HUES6 (cell line): ENCODE data around the gene TBC1D22B.

ENCODE experiments used
- H3K27ac ChIP-seq: 2 replicates; pipeline ENCODE4 v1.7.0; 2013; ENCODE audit warnings: low read depth, mild to moderate bottlenecking, low read length, inconsistent platforms
- H3K27me3 ChIP-seq: 2 replicates; pipeline ENCODE4 v1.6.1; 2013; ENCODE audit warnings: low read length; ENCODE audit not compliant: control insufficient read depth, insufficient read depth
- H3K36me3 ChIP-seq: 2 replicates; pipeline ENCODE4 v1.6.1; 2013; ENCODE audit warnings: low read length; ENCODE audit not compliant: control insufficient read depth, insufficient read depth
- H3K4me1 ChIP-seq: 2 replicates; pipeline ENCODE4 v1.6.1; 2013; ENCODE audit warnings: low read length; ENCODE audit not compliant: control insufficient read depth, insufficient read depth
- H3K4me3 ChIP-seq: 2 replicates; pipeline ENCODE4 v1.5.1; 2013; ENCODE audit warnings: low read depth, low read length
- H3K9ac ChIP-seq: one replicate; pipeline ENCODE4 v1.6.1; 2013; ENCODE audit warnings: mild to moderate bottlenecking, low read length
- H3K9me3 ChIP-seq: 2 replicates; pipeline ENCODE4 v1.6.1; 2013; ENCODE audit warnings: low read depth, low read length; ENCODE audit not compliant: control insufficient read depth, insufficient read depth

The TBC1D22B gene

GRCh38 chr6:37257320-37257633, 295 bp upstream of the TBC1D22B start:
- H3K4me1 ChIP-seq: peaks cover 10% of the 10 kb centered on the region; the same call in 1 of the 2 replicates
- no peaks in the 10 kb centered on the region for H3K9me3 ChIP-seq
- no peaks in the 10 kb centered on the region for H3K27me3 ChIP-seq
- H3K9ac ChIP-seq: no peak overlapping the region
- H3K27ac ChIP-seq: no peak overlapping the region
- H3K4me3 ChIP-seq: peak overlapping the region; percentile 94
- no peaks in the 10 kb centered on the region for H3K36me3 ChIP-seq

GRCh38 chr6:37258405-37259105, 983 bp downstream of the TBC1D22B start:
- Histone ChIP-seq H3K27me3 (no peaks in the 10 kb centered on the region), H3K36me3 (no peaks in the 10 kb centered on the region), H3K9me3 (no peaks in the 10 kb centered on the region), H3K4me1 (peaks cover 10% of the 10 kb centered on the region; the same call in 1 of the 2 replicates), H3K4me3 (peak overlapping the region; percentile 94), H3K9ac (peak overlapping the region; percentile 89), H3K27ac (peak overlapping the region; percentile 72)

- no peak overlapping the region for H3K27ac ChIP-seq
- H3K36me3 ChIP-seq: no peaks in the 10 kb centered on the region
- no peaks in the 10 kb centered on the region for H3K9me3 ChIP-seq
- no peak overlapping the region for H3K9ac ChIP-seq
- H3K4me3 ChIP-seq: peak overlapping the region; percentile 21; the same call in 1 of the 2 replicates
- peaks cover 16% of the 10 kb centered on the region; the same call in 1 of the 2 replicates for H3K4me1 ChIP-seq
- no peaks in the 10 kb centered on the region for H3K27me3 ChIP-seq
These were observed 1.6 kb downstream of the TBC1D22B start for GRCh38 chr6:37259191-37259590.

GRCh38 chr6:37260040-37260439, 2.5 kb downstream of the TBC1D22B start:
- H3K27me3 ChIP-seq: no peaks in the 10 kb centered on the region
- H3K4me1 ChIP-seq: peaks cover 19% of the 10 kb centered on the region
- H3K9ac ChIP-seq: no peak overlapping the region
- no peak overlapping the region for H3K4me3 ChIP-seq
- H3K27ac ChIP-seq: no peak overlapping the region
- no peaks in the 10 kb centered on the region for H3K9me3 ChIP-seq
- no peaks in the 10 kb centered on the region for H3K36me3 ChIP-seq

GRCh38 chr6:37260444-37260843, 2.9 kb downstream of the TBC1D22B start:
- Histone ChIP-seq H3K27me3 (no peaks in the 10 kb centered on the region), H3K36me3 (no peaks in the 10 kb centered on the region), H3K4me1 (peaks cover 20% of the 10 kb centered on the region), H3K4me3 (no peak overlapping the region), H3K27ac (no peak overlapping the region), H3K9me3 (no peaks in the 10 kb centered on the region), H3K9ac (no peak overlapping the region)

GRCh38 chr6:37261198-37261597, 3.6 kb downstream of the TBC1D22B start:
- Histone ChIP-seq H3K9ac (no peak overlapping the region), H3K27ac (no peak overlapping the region), H3K4me3 (no peak overlapping the region), H3K4me1 (peaks cover 27% of the 10 kb centered on the region), H3K9me3 (no peaks in the 10 kb centered on the region), H3K36me3 (no peaks in the 10 kb centered on the region), H3K27me3 (no peaks in the 10 kb centered on the region)

GRCh38 chr6:37262446-37263026, 5.0 kb downstream of the TBC1D22B start:
- Histone ChIP-seq H3K27ac (no peak overlapping the region), H3K4me1 (peaks cover 30% of the 10 kb centered on the region), H3K9ac (no peak overlapping the region), H3K4me3 (no peak overlapping the region), H3K9me3 (no peaks in the 10 kb centered on the region), H3K27me3 (no peaks in the 10 kb centered on the region), H3K36me3 (no peaks in the 10 kb centered on the region)

- H3K9ac ChIP-seq: no peak overlapping the region
- H3K4me1 ChIP-seq: peaks cover 29% of the 10 kb centered on the region
- H3K9me3 ChIP-seq: no peaks in the 10 kb centered on the region
These were observed 7.4 kb downstream of the TBC1D22B start for GRCh38 chr6:37265001-37265400.

GRCh38 chr6:37265860-37266259, 8.3 kb downstream of the TBC1D22B start:
- H3K4me1 ChIP-seq: peaks cover 29% of the 10 kb centered on the region
- H3K27ac ChIP-seq: peak overlapping the region; percentile 48
- H3K36me3 ChIP-seq: peaks cover 12% of the 10 kb centered on the region; the same call in 1 of the 2 replicates
- H3K4me3 ChIP-seq: no peak overlapping the region
- no peaks in the 10 kb centered on the region for H3K9me3 ChIP-seq
- no peak overlapping the region for H3K9ac ChIP-seq
- no peaks in the 10 kb centered on the region for H3K27me3 ChIP-seq

More at GRCh38 chr6:37265001-37265400, 7.4 kb downstream of the TBC1D22B start:
- no peaks in the 10 kb centered on the region for H3K27me3 ChIP-seq
- peaks cover 7% of the 10 kb centered on the region; the same call in 1 of the 2 replicates for H3K36me3 ChIP-seq
- H3K4me3 ChIP-seq: no peak overlapping the region
- peak overlapping the region; percentile 48; the same call in 1 of the 2 replicates for H3K27ac ChIP-seq

- Histone ChIP-seq H3K9me3 (no peaks in the 10 kb centered on the region), H3K4me3 (no peak overlapping the region), H3K36me3 (peaks cover 15% of the 10 kb centered on the region; the same call in 1 of the 2 replicates), H3K9ac (no peak overlapping the region), H3K27me3 (no peaks in the 10 kb centered on the region), H3K4me1 (peaks cover 25% of the 10 kb centered on the region), H3K27ac (no peak overlapping the region)
These were observed 11.5 kb downstream of the TBC1D22B start for GRCh38 chr6:37269105-37269504.

GRCh38 chr6:37272834-37273566, 15.4 kb downstream of the TBC1D22B start:
- Histone ChIP-seq H3K4me3 (no peak overlapping the region), H3K4me1 (no peaks in the 10 kb centered on the region), H3K9me3 (no peaks in the 10 kb centered on the region), H3K27me3 (no peaks in the 10 kb centered on the region), H3K9ac (no peak overlapping the region), H3K36me3 (peaks cover 15% of the 10 kb centered on the region; the same call in 1 of the 2 replicates), H3K27ac (no peak overlapping the region)
